IMR-90 (cell line): ENCODE data around the gene ZSCAN5A. TPM values are rescaled to one million over a fixed set of nuclear protein-coding genes. Genes with fewer than 3 reads are reported as not detected.

Experiments used
- ATAC-seq: fragments of 200-7000 bp; cut with Tn5 transposase; 2 replicates; pipeline ENCODE4 v1.9.1; 2020; ENCODE audit warnings: low read depth, mild to moderate bottlenecking, moderate library complexity
- BruUV-seq: library from RNA; stranded (reverse); fragments of 400-500 nt; replicated peaks from 2 replicates; lab custom pipeline; 2021; lab: Mats Ljungman, UMichigan
- CTCF ChIA-PET: fragments of 300-600 bp; formaldehyde crosslinking; extraction: SDS; loops from one replicate; lab custom pipeline; 2021; ENCODE audit warnings: antibody characterized with exemption; lab: Yijun Ruan, JAX
- POLR2A ChIA-PET: fragments of 300-600 bp; sonication (Branson Sonifier 250); formaldehyde crosslinking; loops from one replicate; lab custom pipeline; 2022; ENCODE audit warnings: antibody characterized with exemption; ENCODE audit not compliant: unreplicated experiment; lab: Charles Lee
- DNase-seq: peaks from one replicate; pipeline ENCODE4 v3.0.0; 2013
- H2AFZ ChIP-seq: replicated peaks from 2 replicates; pipeline ENCODE3; 2013; ENCODE audit warnings: low read length, mild to moderate bottlenecking; ENCODE audit not compliant: poor library complexity
- H2AK5ac ChIP-seq: 2 replicates; pipeline ENCODE4 v1.6.1; 2013; ENCODE audit warnings: low read depth, low read length, inconsistent platforms
- H2AK9ac ChIP-seq: replicated peaks from 2 replicates; pipeline ENCODE3; 2013; ENCODE audit warnings: mild to moderate bottlenecking, low read depth, low read length, moderate library complexity; ENCODE audit not compliant: poor library complexity
- H2BK120ac ChIP-seq: 2 replicates; pipeline ENCODE4 v1.6.1; 2013; ENCODE audit warnings: low read depth, low read length, inconsistent platforms
- H2BK15ac ChIP-seq: 3 replicates; pipeline ENCODE4 v1.6.1; 2013; ENCODE audit warnings: low read depth, low read length, inconsistent platforms
- H2BK20ac ChIP-seq: 2 replicates; pipeline ENCODE4 v1.6.1; 2013; ENCODE audit warnings: low read depth, mild to moderate bottlenecking, inconsistent platforms, low read length, moderate library complexity
- H2BK5ac ChIP-seq: 2 replicates; pipeline ENCODE4 v1.6.1; 2013; ENCODE audit warnings: mild to moderate bottlenecking, low read depth, low read length, inconsistent platforms; ENCODE audit not compliant: poor library complexity, severe bottlenecking
- H3K14ac ChIP-seq: replicated peaks from 2 replicates; pipeline ENCODE4 v1.6.1; 2013; ENCODE audit warnings: low read depth, low read length, inconsistent platforms
- H3K18ac ChIP-seq: 2 replicates; pipeline ENCODE4 v1.6.1; 2013; ENCODE audit warnings: low read depth, low read length, control low read depth
- H3K23ac ChIP-seq: 2 replicates; pipeline ENCODE4 v1.6.1; 2013; ENCODE audit warnings: low read depth, low read length, inconsistent platforms
- H3K27ac ChIP-seq: 2 replicates; pipeline ENCODE4 v1.5.1; 2013; ENCODE audit warnings: mild to moderate bottlenecking, control low read depth, low read length; ENCODE audit not compliant: insufficient read depth
- H3K27me3 ChIP-seq: 2 replicates; pipeline ENCODE4 v1.6.1; 2013; ENCODE audit warnings: low read length; ENCODE audit not compliant: control insufficient read depth, insufficient read depth
- H3K36me3 ChIP-seq: 2 replicates; pipeline ENCODE4 v1.6.1; 2013; ENCODE audit warnings: low read length, mixed read lengths; ENCODE audit not compliant: control insufficient read depth, insufficient read depth
- H3K4ac ChIP-seq: 2 replicates; pipeline ENCODE4 v1.6.1; 2013; ENCODE audit warnings: low read depth, low read length, inconsistent platforms
- H3K4me1 ChIP-seq: 2 replicates; pipeline ENCODE4 v1.6.1; 2013; ENCODE audit warnings: low read length, mixed read lengths; ENCODE audit not compliant: control insufficient read depth, insufficient read depth
- H3K4me2 ChIP-seq: 2 replicates; pipeline ENCODE4 v1.6.1; 2013; ENCODE audit warnings: low read depth, mild to moderate bottlenecking, control low read depth, low read length, moderate library complexity
- H3K4me3 ChIP-seq: 2 replicates; pipeline ENCODE4 v1.5.1; 2013; ENCODE audit warnings: low read depth, mild to moderate bottlenecking, control low read depth, low read length, moderate library complexity; ENCODE audit not compliant: insufficient read depth
- H3K56ac ChIP-seq: 2 replicates; pipeline ENCODE4 v1.6.1; 2013; ENCODE audit warnings: low read length, inconsistent platforms; ENCODE audit not compliant: insufficient read depth; ENCODE audit errors: extremely low read depth
- H3K79me1 ChIP-seq, 2 experiments: 2 replicates each; pipeline ENCODE4 v1.6.1; 2013; ENCODE audit warnings: low read length in 2 of 2, inconsistent platforms in 1 of 2, low read depth in 1 of 2
- H3K9ac ChIP-seq: 2 replicates; pipeline ENCODE4 v1.6.1; 2013; ENCODE audit warnings: low read depth, low read length, control low read depth
- H3K9me1 ChIP-seq: 2 replicates; pipeline ENCODE4 v1.6.1; 2013; ENCODE audit warnings: low read length, inconsistent platforms; ENCODE audit not compliant: insufficient read depth
- H3K9me3 ChIP-seq: 2 replicates; pipeline ENCODE4 v1.6.1; 2013; ENCODE audit warnings: low read length; ENCODE audit not compliant: control insufficient read depth, insufficient read depth
- H4K20me1 ChIP-seq: 2 replicates; pipeline ENCODE4 v1.6.1; 2013; ENCODE audit warnings: low read length, inconsistent platforms; ENCODE audit not compliant: insufficient read depth
- H4K5ac ChIP-seq: 2 replicates; pipeline ENCODE4 v1.6.1; 2013; ENCODE audit warnings: mild to moderate bottlenecking, low read depth, low read length, control low read depth
- H4K8ac ChIP-seq, 2 experiments: 2 replicates each; pipeline ENCODE4 v1.6.1; 2013; ENCODE audit warnings: low read depth in 2 of 2, low read length in 2 of 2, control low read depth in 1 of 2, inconsistent platforms in 1 of 2
- H4K91ac ChIP-seq: 2 replicates; pipeline ENCODE4 v1.6.1; 2013; ENCODE audit warnings: low read depth, low read length, inconsistent platforms; ENCODE audit not compliant: insufficient read depth
- CTCF ChIP-seq: conservative IDR thresholded peaks from 2 replicates; pipeline ENCODE4 v1.5.1; 2012; ENCODE audit warnings: mild to moderate bottlenecking, low read depth, low read length, improper control_type of control experiment
- FOS ChIP-seq: fragments of 150-350 bp; IDR thresholded peaks from 2 replicates; pipeline ENCODE4 v1.6.1; 2016; ENCODE audit warnings: low read depth, low read length
- RAD21 ChIP-seq: IDR thresholded peaks from 2 replicates; pipeline ENCODE4 v1.6.1; 2012; ENCODE audit warnings: low read length, improper control_type of control experiment
- SMC3 ChIP-seq: fragments of 150-350 bp; IDR thresholded peaks from 2 replicates; pipeline ENCODE4 v1.6.1; 2016; ENCODE audit warnings: low read depth, mild to moderate bottlenecking, antibody characterized with exemption, low read length, moderate library complexity
- WGBS, 2 experiments: methylation state at CpG; one replicate each; pipeline versions ENCODE4 v1.1.5 to v1.1.7; 2013; ENCODE audit warnings: missing lambda C conversion rate in 2 of 2; ENCODE audit not compliant: insufficient read length in 1 of 2; ENCODE audit errors: extremely low coverage in 2 of 2; 5-methylcytosine and 5-hydroxymethylcytosine counted together
- dilution Hi-C: fragments of 300-500 bp; cut with HindIII; formaldehyde crosslinking; loops from one replicate; pipeline ENCODE4 v1.14.3; 2018; ENCODE audit warnings: low sequenced_read_pairs; ENCODE audit not compliant: unreplicated experiment
- in situ Hi-C: fragments of 300-500 bp; cut with MboI; formaldehyde crosslinking; loops from 3 replicates; pipeline ENCODE4 v1.14.3; 2019; ENCODE audit warnings: low sequenced_read_pairs, inconsistent platforms, mixed read lengths
- intact Hi-C: fragments of 100-400 bp; cut with micrococcal nuclease; formaldehyde crosslinking; loops from 2 replicates; pipeline ENCODE4 v1.10.0; 2022
- polyA plus RNA-seq, 3 experiments: library from polyadenylated mRNA; depleted of rRNA; stranded (reverse); fragments of >200 nt; gene quantifications; 2 replicates each; pipeline ENCODE4 v1.2.3, GENCODE V29; 2012; ENCODE audit warnings: low replicate concordance in 1 of 3
- total RNA-seq: library from RNA; depleted of rRNA; stranded (reverse); fragments of >200 nt; gene quantifications from 2 replicates; pipeline ENCODE4 v1.2.3, GENCODE V29; 2012

Gene ZSCAN5A
- total and polyA plus RNA-seq, 2 of the 4 experiments (the other 2 are of a cell fraction), result 4.3 to 5.0 TPM

GRCh38 chr19:56309511-56310185 is 5.0 kb downstream of the ZSCAN5A start:
- Histone ChIP-seq H3K4me2 (no peak overlapping the region), H4K8ac (no peak overlapping the region), H3K36me3 (peaks cover 3% of the 10 kb centered on the region; the same call in 1 of the 2 replicates), H2AFZ (no peak overlapping the region), H2BK20ac (no peak overlapping the region), H3K4ac (no peak overlapping the region), H3K4me3 (no peak overlapping the region), H2AK9ac (peak overlapping the region; percentile 58), H2BK5ac (no peak overlapping the region), H2BK120ac (no peak overlapping the region), H3K9ac (no peak overlapping the region), H3K18ac (no peak overlapping the region), H3K4me1 (no peaks in the 10 kb centered on the region; the same call in 1 of the 2 replicates), H3K79me1 (peaks cover 0 to 10% of the 10 kb centered on the region in 2 experiments; a peak in 2 of 4 replicates), H3K9me3 (no peaks in the 10 kb centered on the region), H4K20me1 (no peaks in the 10 kb centered on the region), H3K14ac (no peak overlapping the region), H2BK15ac (no peak overlapping the region), H3K27ac (no peak overlapping the region), H4K5ac (no peak overlapping the region), H2AK5ac (no peak overlapping the region), H3K56ac (no peak overlapping the region), H3K27me3 (no peaks in the 10 kb centered on the region), H4K91ac (no peak overlapping the region), H3K23ac (no peak overlapping the region), H3K9me1 (0 out of 2 replicates have a peak, but pooled peaks cover 3% of the 10 kb centered on the region)
- TF ChIP-seq SMC3, result peak; percentile 32; the same call in 1 of the 2 replicates
- peak; percentile 78 for TF ChIP-seq CTCF
- TF ChIP-seq FOS, result no peak
- peak; percentile 33 for TF ChIP-seq RAD21
- ATAC-seq, result peak; percentile 44
- in situ Hi-C loops (no loop called here), dilution Hi-C loops (no loop called here), intact Hi-C loops (loop anchor here (10.0 kb wide), 1 partner anchor 135 kb away; the partner anchor contains the start of gene GALP)
- ChIA-PET CTCF (interaction anchor here (0.6 to 1.9 kb wide), 6 partner anchors 9 to 56 kb away, joined by 3 to 9 read pairs (median 4); no protein-coding TSS in a partner anchor), POLR2A (no interaction called here)
- DNase-seq, result peak; percentile 4
- WGBS, 2 experiments, result 100% methylated on average over 2 of the region's 11 CpGs; no CpG with 5 or more reads in 1 of the 2 experiments
- no TSS peak for BruUV-seq
